DMS153 (cell line): ENCODE data around the gene ICAM1.

Source experiments
- DNase-seq: peaks from one replicate; lab custom pipeline; 2025; lab: John Stamatoyannopoulos, UW

ICAM1 gene

DNA sequence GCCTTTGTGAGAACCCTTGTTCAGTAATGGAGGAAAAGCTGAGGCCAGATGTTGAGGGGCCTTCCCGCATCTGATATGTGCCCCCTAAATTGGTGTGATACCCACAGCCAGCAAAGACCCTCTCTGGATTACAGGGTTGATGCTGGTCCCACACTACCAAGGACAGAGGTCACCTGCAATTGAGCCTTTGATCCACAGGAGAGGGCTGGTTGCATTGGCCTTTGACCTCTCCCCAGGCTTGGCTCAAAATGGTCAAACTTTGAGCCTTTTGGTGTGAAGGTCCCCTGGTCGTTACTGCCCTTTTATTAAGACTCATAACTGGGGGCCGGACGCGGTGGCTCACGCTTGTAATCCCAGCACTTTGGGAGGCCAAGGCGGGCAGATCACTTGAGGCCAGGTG, 27.3 kb upstream of the ICAM1 start:
- DNase-seq, result no peak

DNA sequence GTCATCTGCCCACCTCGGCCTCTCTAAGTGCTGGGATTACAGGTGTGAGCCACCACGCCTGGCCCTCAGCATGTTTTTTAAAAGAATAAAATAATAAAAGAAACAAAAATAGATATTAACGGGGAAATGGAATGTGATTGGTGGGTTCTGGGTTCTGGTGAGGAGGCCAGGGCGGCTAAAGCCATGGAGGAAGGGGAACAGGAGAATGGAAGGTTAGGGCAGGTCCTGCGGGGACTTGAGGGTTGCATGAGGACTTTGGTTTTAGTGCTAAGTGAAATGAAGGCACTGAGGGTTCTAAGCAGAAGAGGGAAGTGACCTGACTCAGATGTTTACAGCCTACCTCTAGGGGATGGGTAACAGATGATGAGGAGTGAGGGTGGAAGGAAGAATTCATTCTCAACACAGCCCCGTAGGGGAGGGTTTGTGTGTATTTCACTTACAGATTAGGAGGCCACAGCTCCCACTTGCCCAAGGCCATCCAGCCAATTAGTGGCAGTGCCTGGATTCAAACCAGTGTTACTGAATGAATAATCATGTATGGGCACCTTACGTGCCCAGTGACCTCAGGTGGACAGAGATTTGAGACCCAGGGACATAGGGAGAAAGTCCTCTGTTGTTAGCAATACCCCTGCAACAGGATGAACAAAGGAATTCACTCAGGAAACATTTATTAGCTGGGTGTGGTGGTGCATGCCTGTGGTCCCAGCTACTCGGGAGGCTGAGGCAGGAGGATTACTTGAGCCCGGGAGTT, 25.6 kb upstream of the ICAM1 start:
- DNase-seq, result no peak

DNA sequence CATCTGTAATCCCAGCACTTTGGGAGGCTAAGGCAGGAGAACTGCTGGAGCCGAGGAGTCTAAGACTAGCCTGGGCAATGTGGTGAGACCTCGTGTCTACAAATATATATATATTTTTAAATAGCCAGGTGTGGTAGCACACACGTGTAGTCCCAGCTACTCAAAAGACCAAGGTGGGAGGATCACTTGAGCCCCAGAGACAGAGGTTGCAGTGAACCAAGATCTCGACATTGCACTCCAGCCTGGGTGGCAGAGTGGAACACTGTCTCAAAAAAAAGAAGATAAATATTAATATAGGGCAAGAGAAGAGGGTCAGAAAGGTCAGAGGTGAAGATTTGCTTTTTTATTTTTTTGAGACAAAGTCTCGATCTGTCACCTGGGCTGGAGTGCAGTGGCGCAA, 24.4 kb upstream of the ICAM1 start:
- DNase-seq, result no peak

DNA sequence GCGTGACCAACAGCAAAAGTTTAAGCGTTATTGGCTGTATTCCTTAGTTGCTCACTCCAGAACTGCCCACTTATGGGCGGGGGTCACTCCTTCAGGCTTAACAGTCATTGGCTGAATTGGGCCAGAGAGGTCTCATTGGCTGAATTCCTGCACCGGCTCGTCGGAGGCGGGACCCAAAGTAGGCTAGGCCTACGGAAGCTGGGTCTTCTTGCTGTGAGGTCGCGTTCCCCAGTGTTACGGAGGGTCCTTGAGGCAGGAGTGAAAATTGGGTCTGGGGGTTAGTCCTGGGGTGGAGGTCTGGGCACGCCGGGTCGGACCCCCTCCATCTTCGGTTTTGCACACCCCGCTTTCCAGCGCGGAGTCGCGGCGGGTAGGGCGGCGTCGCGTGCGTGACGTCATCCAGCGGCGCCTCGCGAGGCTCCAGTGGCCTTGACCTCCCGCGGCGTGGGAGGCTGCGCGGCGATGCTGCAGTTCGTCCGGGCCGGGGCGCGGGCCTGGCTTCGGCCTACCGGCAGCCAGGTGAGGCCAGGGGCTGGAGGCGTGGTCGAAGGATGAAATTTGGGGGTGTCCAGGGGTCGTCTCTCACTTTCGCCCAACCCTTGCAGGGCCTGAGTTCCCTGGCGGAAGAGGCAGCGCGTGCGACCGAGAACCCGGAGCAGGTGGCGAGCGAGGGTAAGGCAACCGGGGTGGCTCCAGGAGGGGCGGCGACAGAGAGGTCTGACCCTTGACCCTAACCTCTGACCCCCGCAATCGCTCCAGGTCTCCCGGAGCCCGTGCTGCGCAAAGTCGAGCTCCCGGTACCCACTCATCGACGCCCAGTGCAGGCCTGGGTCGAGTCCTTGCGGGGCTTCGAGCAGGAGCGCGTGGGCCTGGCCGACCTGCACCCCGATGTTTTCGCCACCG, 18.9 kb upstream of the ICAM1 start, which contains the start of gene MRPL4:
Gene MRPL4 (plus strand): TSS at position 423 of the 903 bp plus-strand sequence. CDS start 40 bp downstream, at position 463.
- DNase-seq, result peak; percentile 99

DNA sequence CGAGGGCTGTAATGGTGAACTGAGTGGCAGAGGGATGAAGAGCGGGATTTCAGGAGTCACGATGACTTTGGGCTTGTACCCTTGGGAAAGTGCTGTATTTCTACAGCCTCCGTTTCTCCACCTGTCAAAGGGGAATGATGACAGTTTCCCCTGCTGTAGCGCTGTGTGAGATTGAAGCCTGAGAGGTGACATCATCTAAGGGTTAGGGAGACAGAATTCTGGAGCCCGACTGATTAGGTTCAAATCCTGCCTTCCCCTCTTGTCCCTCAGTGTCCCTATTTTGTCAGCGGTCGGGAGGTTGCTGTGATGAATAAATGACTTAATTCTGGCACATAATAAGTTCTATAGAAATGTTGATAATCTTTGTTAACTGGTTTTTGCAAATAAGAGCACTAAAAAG, 18.2 kb upstream of the ICAM1 start:
- DNase-seq, result no peak

DNA sequence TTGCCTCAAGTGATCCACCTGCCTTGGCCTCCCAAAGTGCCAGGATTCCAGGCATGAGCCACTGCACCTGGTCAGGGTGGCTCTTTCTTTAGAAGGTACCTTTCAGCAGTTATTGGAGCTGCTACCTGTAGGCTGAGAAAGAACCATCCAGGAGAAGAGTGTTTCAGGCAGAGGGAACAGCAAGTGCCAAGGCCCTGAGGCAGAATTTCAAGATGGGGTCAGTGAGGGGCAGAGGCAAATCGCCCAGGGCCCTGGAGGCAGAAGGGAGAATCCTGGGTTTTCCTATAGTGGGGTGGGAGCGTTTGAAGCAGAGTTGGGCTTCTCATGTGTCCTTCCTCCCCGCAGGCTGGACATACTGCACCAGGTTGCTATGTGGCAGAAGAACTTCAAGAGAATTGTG, 16.7 kb upstream of the ICAM1 start:
- no peak for DNase-seq

DNA sequence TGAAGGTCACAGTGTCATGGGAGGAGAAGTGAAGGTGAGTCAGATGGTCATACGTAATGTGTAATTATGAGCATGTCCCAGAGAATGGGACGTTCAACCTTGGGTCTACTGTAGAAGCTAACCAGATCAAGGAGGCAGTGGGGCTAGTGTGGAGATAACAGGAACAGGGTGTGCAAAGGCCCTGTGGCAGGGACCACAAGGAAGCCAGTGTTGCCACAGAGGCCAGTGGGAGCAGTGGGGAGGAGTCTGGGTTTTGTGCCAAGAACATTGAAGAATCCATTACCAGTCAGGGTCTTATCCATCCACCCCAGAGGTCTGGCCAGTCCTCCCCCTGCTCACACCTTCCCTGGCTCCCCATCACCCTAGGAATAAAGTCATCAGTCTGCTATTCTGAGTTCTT, 15.6 kb upstream of the ICAM1 start:
- no peak for DNase-seq

DNA sequence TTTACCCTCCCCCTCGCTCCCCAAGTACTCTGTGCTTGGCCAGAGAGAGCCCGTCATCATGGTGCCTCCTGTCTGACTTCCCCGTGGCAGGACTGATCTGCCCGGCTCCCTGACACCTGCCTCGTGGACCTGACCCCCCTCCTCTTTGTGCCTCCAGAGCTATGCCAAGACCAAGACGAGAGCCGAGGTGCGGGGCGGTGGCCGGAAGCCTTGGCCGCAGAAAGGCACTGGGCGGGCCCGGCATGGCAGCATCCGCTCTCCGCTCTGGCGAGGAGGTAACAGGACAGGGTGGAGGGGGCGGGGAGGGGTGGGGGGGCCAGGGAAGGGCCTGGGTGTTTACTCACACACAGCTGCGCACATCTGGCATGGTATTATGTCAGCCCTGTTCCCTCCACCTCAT, 14.4 kb upstream of the ICAM1 start:
- DNase-seq, result no peak

DNA sequence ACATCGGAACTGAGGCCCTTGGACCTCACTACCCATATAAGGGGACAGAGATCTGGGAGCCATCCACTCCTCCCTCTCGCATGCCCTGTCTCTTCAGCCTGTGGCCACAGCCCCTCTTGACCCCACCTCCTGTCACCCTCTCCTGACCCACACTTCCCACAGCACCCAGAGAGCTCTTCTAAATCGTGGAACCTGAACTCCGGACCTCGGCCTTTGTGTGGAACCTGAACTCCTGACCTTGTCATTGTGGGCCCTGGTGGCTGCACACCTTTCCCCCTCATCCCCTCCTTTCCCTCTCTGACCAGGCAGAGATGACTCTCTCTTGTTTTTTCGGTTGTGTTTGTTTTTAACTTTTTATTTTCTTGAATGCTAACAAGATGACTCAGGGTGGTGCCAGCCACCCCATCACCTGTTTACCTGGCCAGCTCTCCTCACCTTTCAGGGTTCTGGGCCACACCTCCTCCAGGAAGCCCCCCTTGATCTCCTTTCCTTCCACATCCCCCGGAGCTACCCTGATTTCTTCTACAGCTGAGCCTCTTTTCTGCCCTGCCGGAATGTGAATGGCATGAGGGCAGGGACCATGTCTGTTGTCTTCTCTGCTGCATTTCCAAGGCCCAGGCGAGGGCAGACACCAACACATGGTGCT, 13.8 kb upstream of the ICAM1 start:
- DNase-seq, result no peak

DNA sequence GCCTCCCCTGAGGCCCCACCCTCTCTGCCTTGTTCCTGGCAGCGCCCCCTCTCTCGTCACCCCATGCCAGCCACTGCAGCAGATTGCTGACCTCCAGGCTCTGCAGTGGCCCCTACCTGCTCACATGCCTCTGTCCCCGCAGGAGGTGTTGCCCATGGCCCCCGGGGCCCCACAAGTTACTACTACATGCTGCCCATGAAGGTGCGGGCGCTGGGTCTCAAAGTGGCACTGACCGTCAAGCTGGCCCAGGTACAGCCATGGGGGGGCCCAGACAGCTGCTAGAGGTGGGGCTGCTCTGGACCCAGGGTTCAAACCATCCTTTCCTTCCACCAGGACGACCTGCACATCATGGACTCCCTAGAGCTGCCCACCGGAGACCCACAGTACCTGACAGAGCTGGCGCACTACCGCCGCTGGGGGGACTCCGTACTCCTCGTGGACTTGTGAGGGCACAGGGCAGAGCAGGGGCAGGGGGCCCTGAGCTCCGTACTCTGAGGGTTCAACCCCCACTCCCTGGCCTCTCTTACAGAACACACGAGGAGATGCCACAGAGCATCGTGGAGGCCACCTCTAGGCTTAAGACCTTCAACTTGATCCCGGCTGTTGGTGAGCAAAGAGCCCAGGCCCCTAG, 12.7 kb upstream of the ICAM1 start:
- no peak for DNase-seq

DNA sequence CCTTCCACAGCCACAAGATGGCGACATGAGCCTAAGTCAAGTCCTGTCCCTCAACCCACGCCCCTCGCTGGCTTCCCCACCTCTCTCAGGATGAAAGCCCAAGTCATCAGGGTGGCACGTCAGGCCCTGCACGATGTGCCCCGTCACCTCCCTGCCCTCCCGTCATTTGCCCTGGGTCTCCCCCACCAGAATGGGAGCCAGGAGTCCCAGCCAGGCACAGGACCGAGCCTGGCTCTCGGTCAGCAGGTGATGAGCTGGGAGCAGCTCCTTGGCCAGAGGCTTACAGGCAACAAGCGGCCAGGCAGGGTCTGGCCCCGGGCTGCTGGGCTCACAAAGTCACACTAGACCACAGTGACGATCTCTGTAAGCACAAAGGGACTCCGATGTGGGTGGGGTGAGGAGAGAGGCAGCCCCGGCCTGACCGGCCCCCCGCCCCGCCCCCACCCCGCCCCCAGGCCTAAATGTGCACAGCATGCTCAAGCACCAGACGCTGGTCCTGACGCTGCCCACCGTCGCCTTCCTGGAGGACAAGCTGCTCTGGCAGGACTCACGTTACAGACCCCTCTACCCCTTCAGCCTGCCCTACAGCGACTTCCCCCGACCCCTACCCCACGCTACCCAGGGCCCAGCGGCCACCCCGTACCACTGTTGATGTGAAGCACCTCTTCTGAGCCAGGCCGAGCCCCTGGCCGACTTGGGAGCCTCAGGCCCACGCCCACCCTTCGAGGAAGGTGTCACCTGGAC, 11.6 kb upstream of the ICAM1 start:
- peak; percentile 67 for DNase-seq

DNA sequence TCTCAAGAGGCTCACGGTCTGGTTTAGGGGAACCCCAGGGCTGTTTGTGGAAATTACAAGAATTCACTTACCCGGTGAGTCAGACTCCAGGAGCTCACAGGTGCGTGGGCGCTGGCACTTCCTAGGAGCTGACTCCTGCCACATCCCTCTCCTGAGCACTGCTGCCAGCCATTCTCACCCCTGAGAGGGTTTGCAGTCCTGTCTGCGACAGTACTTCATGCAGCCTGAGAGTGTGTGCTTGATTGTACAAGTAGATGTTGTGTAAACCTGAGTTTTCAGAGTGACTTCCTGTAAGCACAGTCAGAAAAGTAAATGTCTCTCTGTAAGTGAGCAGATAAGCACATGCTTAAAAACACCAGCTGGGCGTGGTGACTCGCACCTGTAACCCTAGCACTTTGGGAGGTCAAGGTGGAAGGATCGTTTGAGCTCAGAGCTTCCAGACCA, 10.8 kb upstream of the ICAM1 start:
- peak; percentile 15 for DNase-seq

DNA sequence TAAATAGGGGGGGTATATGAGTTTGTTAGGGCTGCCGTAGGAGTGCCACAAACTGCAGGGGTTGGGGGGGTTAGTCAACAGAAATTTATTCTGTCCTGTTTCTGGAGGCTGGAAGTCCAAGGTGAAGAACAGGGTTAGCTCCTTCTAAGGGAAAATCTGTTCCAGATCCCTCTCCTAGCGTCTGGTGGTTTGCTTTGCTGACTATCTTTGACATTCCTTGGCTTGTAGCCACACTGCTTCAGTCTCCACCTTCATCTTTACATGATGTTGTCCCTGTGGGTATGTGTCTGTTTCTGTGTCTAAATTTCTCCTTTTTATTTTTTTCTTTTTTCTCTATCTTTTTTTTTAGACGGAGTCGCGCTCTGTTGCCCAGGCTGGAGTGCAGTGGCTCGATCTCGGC, 8.1 kb upstream of the ICAM1 start:
- DNase-seq, result no peak

DNA sequence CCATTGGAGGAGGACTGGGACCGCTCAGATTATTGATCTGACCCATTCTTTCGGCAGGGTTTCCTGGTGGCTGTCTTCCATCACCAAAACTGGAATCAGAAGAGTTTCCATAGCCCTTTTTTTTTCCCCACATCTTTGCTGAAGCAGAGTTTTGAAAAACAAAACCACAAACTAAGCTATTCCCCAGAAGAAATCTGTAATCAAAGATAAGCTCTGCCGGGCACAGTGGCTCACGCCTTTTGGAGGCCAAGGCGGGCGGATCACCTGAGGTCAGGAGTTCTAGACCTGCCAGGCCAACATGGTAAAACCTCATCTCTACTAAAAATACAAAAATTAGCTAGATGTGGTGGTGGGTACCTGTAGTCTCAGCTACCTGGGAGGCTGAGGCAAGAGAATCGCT, 4.2 kb upstream of the ICAM1 start:
- no peak for DNase-seq

DNA sequence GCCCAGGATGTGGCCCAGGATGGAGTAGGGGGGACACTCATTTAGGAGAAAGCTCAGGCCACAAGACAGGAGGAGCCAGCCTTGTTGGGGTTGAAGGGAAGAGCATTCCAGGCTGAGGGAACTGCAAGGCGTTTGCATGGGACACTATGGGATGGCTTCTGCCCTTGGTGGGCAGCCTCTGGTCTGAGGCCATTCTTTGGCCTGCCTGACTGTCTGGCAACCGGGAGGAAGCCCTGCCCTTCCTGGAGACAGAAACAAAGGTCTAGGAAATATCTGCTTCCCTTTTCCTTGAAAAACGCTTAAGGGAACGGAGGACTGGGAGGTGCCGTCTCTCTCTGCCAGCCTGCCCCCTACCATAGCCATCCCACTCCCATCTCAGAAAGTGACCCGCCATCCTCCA, 2.8 kb upstream of the ICAM1 start:
- DNase-seq, result no peak

DNA sequence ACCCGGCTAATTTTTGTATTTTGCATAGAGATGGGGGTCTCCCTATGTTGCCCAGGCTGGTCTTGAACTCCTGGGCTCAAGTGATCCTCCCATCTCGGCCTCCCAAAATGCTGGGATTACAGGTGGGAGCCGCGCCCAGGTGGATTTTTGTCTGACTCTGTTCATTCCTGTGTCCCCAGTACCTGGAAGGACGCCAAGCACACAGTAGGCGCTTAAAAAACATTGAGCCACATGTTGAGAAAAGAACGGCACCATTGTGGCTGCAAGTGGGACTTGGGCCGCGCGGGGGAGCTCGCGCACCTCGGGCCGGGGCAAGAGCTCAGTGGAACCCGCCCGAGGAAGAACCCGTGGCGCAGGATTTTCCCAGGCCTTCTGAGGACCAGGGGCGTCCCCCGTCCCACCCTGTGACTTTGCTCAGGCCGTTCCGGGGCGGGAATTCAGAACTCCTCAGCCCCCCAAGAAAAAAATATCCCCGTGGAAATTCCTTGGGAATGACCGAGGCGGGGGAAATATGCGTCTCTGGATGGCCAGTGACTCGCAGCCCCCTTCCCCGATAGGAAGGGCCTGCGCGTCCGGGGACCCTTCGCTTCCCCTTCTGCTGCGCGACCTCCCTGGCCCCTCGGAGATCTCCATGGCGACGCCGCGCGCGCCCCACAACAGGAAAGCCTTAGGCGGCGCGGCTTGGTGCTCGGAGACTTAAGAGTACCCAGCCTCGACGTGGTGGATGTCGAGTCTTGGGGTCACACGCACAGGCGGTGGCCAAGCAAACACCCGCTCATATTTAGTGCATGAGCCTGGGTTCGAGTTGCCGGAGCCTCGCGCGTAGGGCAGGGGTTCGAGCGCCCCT, 1.4 kb upstream of the ICAM1 start:
- peak; percentile 11 for DNase-seq

DNA sequence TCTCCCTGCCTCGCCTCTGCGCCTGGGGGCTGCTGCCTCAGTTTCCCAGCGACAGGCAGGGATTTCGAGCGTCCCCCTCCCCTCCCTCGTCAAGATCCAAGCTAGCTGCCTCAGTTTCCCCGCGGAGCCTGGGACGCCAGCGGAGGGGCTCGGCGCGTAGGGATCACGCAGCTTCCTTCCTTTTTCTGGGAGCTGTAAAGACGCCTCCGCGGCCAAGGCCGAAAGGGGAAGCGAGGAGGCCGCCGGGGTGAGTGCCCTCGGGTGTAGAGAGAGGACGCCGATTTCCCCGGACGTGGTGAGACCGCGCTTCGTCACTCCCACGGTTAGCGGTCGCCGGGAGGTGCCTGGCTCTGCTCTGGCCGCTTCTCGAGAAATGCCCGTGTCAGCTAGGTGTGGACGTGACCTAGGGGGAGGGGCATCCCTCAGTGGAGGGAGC, 722 bp upstream of the ICAM1 start:
- DNase-seq, result no peak

DNA sequence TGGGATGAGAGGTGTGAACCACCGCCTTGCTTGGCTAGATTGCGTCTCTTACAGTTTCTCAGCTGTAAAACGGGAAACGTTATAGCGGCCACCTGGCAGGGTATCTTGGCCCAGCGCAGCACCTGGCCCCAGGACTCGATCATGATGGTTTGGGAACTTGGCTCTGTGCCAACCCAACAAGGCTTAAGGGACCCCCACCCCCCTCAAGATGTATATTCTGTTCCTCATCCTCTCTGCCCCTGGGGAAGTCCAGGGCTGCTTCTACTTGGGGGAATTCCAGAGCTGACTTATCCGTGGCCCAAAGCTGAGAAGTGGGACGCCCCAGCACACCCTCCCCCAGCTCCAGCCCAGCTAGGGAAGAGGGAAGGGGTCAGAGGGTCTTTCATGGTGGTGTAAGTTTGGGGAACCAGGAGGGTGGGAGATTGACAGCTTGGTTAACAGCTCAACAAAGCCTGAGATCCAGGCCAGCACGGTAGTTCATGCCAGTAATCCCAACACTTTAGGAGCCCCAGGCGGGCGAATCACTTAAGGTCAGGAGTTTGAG, 695 bp downstream of the ICAM1 start:
- DNase-seq, result no peak

DNA sequence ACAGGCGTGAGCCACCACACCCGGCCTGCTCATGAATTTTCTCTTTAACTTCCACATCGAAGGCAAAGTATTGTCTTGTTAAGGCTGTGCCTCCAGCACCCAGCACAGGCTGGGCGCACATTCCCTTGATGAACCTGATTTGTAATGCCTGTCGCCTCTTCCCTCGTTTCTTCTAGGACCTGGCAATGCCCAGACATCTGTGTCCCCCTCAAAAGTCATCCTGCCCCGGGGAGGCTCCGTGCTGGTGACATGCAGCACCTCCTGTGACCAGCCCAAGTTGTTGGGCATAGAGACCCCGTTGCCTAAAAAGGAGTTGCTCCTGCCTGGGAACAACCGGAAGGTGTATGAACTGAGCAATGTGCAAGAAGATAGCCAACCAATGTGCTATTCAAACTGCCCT, 3.7 kb downstream of the ICAM1 start:
- no peak for DNase-seq
